ENCODE results near the gene CSF1. TPM values are rescaled to one million over a fixed set of nuclear protein-coding genes. Genes with fewer than 3 reads are reported as not detected.
"Not testable (repeated sequence)": the region's sequence is repeated elsewhere in the genome, so short reads cannot be mapped to it uniquely, and the experiment has no call there.

CSF1 gene
- total RNA-seq, 2 experiments from 2014 or later, result 37.7 to 44.8 TPM

- intact Hi-C loops (cut with DNase I, micrococcal nuclease), result loop anchor here in 1 of 2 experiments (5.0 kb wide), 1 partner anchor 121 kb away; no protein-coding TSS in a partner anchor
- H3K27ac Mint-ChIP-seq, result peak overlapping the region; percentile 4
- peaks cover 2% of the 10 kb centered on the region for H3K27me3 Mint-ChIP-seq
- POLR2A ChIA-PET, result no interaction called here
- CTCF ChIA-PET, result interaction anchor here (1.0 to 3.7 kb wide), 3 partner anchors 9 to 71 kb away, joined by 3 to 11 read pairs (median 4); partner anchors contain the start of gene AHCYL1
- peaks cover 39% of the 10 kb centered on the region for H3K36me3 Mint-ChIP-seq (ENCODE audit: low read depth)
- ATAC-seq, result no peak
- no peak for DNase-seq
- no peaks in the 10 kb centered on the region for H3K9me3 Mint-ChIP-seq (ENCODE audit: low read depth)
- peaks cover 35% of the 10 kb centered on the region for H3K4me1 Mint-ChIP-seq
- peak overlapping the region; percentile 74 for H3K4me3 Mint-ChIP-seq
These were observed 2.8 kb downstream of the CSF1 start for GRCh38 chr1:109913360-109913879.

- Mint-ChIP-seq H3K4me1 (peaks cover 28% of the 10 kb centered on the region), H3K27ac (peak overlapping the region; percentile 17), H3K36me3 (ENCODE audit: low read depth) (peaks cover 47% of the 10 kb centered on the region), H3K9me3 (ENCODE audit: low read depth) (no peaks in the 10 kb centered on the region), H3K27me3 (peaks cover 2% of the 10 kb centered on the region), H3K4me3 (no peak overlapping the region)
- POLR2A ChIA-PET, result no interaction called here
- CTCF ChIA-PET, result interaction anchor here (0.5 to 3.7 kb wide), 5 partner anchors 8 to 545 kb away, joined by 3 to 11 read pairs (median 3); partner anchors contain the start of gene AHCYL1
- intact Hi-C loops (cut with DNase I, micrococcal nuclease), result loop anchor here in 1 of 2 experiments (5.0 kb wide), 1 partner anchor 122 kb away; no protein-coding TSS in a partner anchor
- DNase-seq (no peak), ATAC-seq (no peak)
These were observed 4.1 kb downstream of the CSF1 start for GRCh38 chr1:109914587-109915240.

GRCh38 chr1:109917051-109917767 lies 6.6 kb downstream of the CSF1 start:
- Mint-ChIP-seq H3K4me3 (no peak overlapping the region), H3K4me1 (peaks cover 13% of the 10 kb centered on the region), H3K9me3 (ENCODE audit: low read depth) (no peaks in the 10 kb centered on the region), H3K27ac (no peak overlapping the region), H3K27me3 (no peaks in the 10 kb centered on the region), H3K36me3 (ENCODE audit: low read depth) (peaks cover 60% of the 10 kb centered on the region)
- intact Hi-C loops (cut with DNase I, micrococcal nuclease), result no loop called here
- ChIA-PET CTCF (interaction anchor here (0.6 to 1.6 kb wide), 4 partner anchors 68 to 290 kb away, joined by 3 to 4 read pairs (median 4); partner anchors contain the start of gene AHCYL1), POLR2A (interaction anchor here (0.6 kb wide), 1 partner anchor 66 kb away, joined by 3 read pairs; no protein-coding TSS in a partner anchor)
- ATAC-seq (no peak), DNase-seq (no peak)

- intact Hi-C loops (cut with DNase I, micrococcal nuclease), result no loop called here
- Mint-ChIP-seq H3K27ac (no peak overlapping the region), H3K9me3 (ENCODE audit: low read depth) (no peaks in the 10 kb centered on the region), H3K4me3 (no peak overlapping the region), H3K27me3 (no peaks in the 10 kb centered on the region), H3K4me1 (peaks cover 7% of the 10 kb centered on the region), H3K36me3 (ENCODE audit: low read depth) (peaks cover 66% of the 10 kb centered on the region)
- CTCF ChIA-PET, result interaction anchor here (0.6 to 1.6 kb wide), 4 partner anchors 67 to 290 kb away, joined by 3 to 4 read pairs (median 4); partner anchors contain the start of gene AHCYL1
- ATAC-seq (no peak), DNase-seq (no peak)
- POLR2A ChIA-PET, result no interaction called here
These were observed 7.3 kb downstream of the CSF1 start for GRCh38 chr1:109917768-109918606.

- ATAC-seq (no peak), DNase-seq (no peak)
- H3K4me3 Mint-ChIP-seq, result no peak overlapping the region
- ChIA-PET POLR2A (no interaction called here), CTCF (no interaction called here)
- no peak overlapping the region for H3K27ac Mint-ChIP-seq
- peaks cover 73% of the 10 kb centered on the region for H3K36me3 Mint-ChIP-seq (ENCODE audit: low read depth)
- H3K9me3 Mint-ChIP-seq (ENCODE audit: low read depth), result no peaks in the 10 kb centered on the region
- no peaks in the 10 kb centered on the region for H3K27me3 Mint-ChIP-seq
- intact Hi-C loops (cut with DNase I, micrococcal nuclease), result no loop called here
- peaks cover 3% of the 10 kb centered on the region for H3K4me1 Mint-ChIP-seq
These were observed 8.0 kb downstream of the CSF1 start for GRCh38 chr1:109918671-109919070.

DNA sequence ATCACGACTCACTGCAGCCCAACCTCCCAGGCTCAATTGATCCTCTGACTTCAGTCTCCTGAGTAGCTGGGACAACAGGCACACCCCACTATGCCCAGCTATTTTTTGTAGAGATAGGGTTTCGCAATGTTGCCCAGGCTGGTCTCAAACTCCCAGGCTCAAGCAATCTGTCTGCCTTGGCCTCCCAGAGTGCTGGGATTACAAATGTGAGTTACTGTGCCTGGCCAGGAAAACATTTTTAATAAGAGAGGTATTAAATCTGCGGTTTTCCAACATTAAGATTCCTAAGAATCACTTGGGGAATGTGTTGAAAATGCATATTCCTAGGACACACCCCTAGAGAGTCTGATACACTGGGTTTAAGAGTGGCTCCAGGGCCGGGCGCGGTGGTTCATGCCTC lies 8.7 kb downstream of the CSF1 start:
- DNase-seq (no peak), ATAC-seq (no peak)
- Mint-ChIP-seq H3K36me3 (ENCODE audit: low read depth) (peaks cover 73% of the 10 kb centered on the region), H3K27ac (no peak overlapping the region), H3K4me1 (no peaks in the 10 kb centered on the region), H3K9me3 (ENCODE audit: low read depth) (no peaks in the 10 kb centered on the region), H3K4me3 (no peak overlapping the region), H3K27me3 (no peaks in the 10 kb centered on the region)
- intact Hi-C loops (cut with DNase I, micrococcal nuclease), result no loop called here
- POLR2A ChIA-PET, result no interaction called here
- CTCF ChIA-PET, result no interaction called here

GRCh38 chr1:109920391-109920790 lies 9.7 kb downstream of the CSF1 start:
- not testable (repeated sequence) for H3K27ac Mint-ChIP-seq; H3K4me3 Mint-ChIP-seq; H3K9me3 Mint-ChIP-seq (ENCODE audit: low read depth); ATAC-seq; H3K4me1 Mint-ChIP-seq; H3K27me3 Mint-ChIP-seq
- ChIA-PET CTCF (interaction anchor here (0.7 to 1.5 kb wide), 3 partner anchors 23 to 130 kb away, joined by 3 to 5 read pairs (median 4); partner anchors contain the start of gene AHCYL1), POLR2A (interaction anchor here (0.6 kb wide), 1 partner anchor 28 kb away, joined by 4 read pairs; no protein-coding TSS in a partner anchor)
- intact Hi-C loops (cut with DNase I, micrococcal nuclease), result loop anchor here in 1 of 2 experiments (5.0 kb wide), 1 partner anchor 62 kb away; the partner anchor contains the start of gene AHCYL1
- peak; percentile 1 for DNase-seq
- peaks cover 80% of the 10 kb centered on the region for H3K36me3 Mint-ChIP-seq (ENCODE audit: low read depth)

- H3K9me3 Mint-ChIP-seq (ENCODE audit: low read depth), result no peaks in the 10 kb centered on the region
- ChIA-PET CTCF (interaction anchor here (0.5 to 1.8 kb wide), 5 partner anchors 9 to 145 kb away, joined by 3 to 5 read pairs (median 3); partner anchors contain the start of gene AHCYL1), POLR2A (no interaction called here)
- DNase-seq, result peak; percentile 1
- no peak for ATAC-seq
- no peaks in the 10 kb centered on the region for H3K27me3 Mint-ChIP-seq
- intact Hi-C loops (cut with DNase I, micrococcal nuclease), result loop anchor here in 1 of 2 experiments (5.0 kb wide), 1 partner anchor 60 kb away; the partner anchor contains the start of gene AHCYL1
- no peak overlapping the region for H3K4me3 Mint-ChIP-seq
- H3K27ac Mint-ChIP-seq, result no peak overlapping the region
- H3K36me3 Mint-ChIP-seq (ENCODE audit: low read depth), result peaks cover 80% of the 10 kb centered on the region
- no peaks in the 10 kb centered on the region for H3K4me1 Mint-ChIP-seq
These were observed 11.7 kb downstream of the CSF1 start for GRCh38 chr1:109922326-109922725.

DNA sequence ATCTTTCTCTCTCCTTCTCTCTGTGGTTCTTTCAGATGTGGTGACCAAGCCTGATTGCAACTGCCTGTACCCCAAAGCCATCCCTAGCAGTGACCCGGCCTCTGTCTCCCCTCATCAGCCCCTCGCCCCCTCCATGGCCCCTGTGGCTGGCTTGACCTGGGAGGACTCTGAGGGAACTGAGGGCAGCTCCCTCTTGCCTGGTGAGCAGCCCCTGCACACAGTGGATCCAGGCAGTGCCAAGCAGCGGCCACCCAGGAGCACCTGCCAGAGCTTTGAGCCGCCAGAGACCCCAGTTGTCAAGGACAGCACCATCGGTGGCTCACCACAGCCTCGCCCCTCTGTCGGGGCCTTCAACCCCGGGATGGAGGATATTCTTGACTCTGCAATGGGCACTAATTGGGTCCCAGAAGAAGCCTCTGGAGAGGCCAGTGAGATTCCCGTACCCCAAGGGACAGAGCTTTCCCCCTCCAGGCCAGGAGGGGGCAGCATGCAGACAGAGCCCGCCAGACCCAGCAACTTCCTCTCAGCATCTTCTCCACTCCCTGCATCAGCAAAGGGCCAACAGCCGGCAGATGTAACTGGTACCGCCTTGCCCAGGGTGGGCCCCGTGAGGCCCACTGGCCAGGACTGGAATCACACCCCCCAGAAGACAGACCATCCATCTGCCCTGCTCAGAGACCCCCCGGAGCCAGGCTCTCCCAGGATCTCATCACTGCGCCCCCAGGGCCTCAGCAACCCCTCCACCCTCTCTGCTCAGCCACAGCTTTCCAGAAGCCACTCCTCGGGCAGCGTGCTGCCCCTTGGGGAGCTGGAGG lies 12.7 kb downstream of the CSF1 start:
- ATAC-seq (peak; percentile 51), DNase-seq (peak; percentile 44)
- intact Hi-C loops (cut with DNase I, micrococcal nuclease), result loop anchor here in 1 of 2 experiments (5.0 kb wide), 1 partner anchor 59 kb away; the partner anchor contains the start of gene AHCYL1
- Mint-ChIP-seq H3K4me3 (no peak overlapping the region), H3K9me3 (ENCODE audit: low read depth) (no peaks in the 10 kb centered on the region), H3K27me3 (no peaks in the 10 kb centered on the region), H3K27ac (no peak overlapping the region), H3K36me3 (ENCODE audit: low read depth) (peaks cover 76% of the 10 kb centered on the region), H3K4me1 (no peaks in the 10 kb centered on the region)
- POLR2A ChIA-PET, result no interaction called here
- CTCF ChIA-PET, result interaction anchor here (0.9 to 2.0 kb wide), 5 partner anchors 10 to 146 kb away, joined by 3 to 6 read pairs (median 4); no protein-coding TSS in a partner anchor

- H3K9me3 Mint-ChIP-seq (ENCODE audit: low read depth), result no peaks in the 10 kb centered on the region
- H3K4me3 Mint-ChIP-seq, result no peak overlapping the region
- ChIA-PET POLR2A (no interaction called here), CTCF (interaction anchor here (1.0 to 2.0 kb wide), 2 partner anchors 16 to 35 kb away, joined by 4 to 6 read pairs; no protein-coding TSS in a partner anchor)
- H3K27ac Mint-ChIP-seq, result no peak overlapping the region
- peak; percentile 2 for DNase-seq
- intact Hi-C loops (cut with DNase I, micrococcal nuclease), result loop anchor here in 1 of 2 experiments (5.0 kb wide), 1 partner anchor 58 kb away; the partner anchor contains the start of gene AHCYL1
- H3K36me3 Mint-ChIP-seq (ENCODE audit: low read depth), result peaks cover 73% of the 10 kb centered on the region
- ATAC-seq, result no peak
- H3K27me3 Mint-ChIP-seq, result no peaks in the 10 kb centered on the region
- H3K4me1 Mint-ChIP-seq, result no peaks in the 10 kb centered on the region
These were observed 13.3 kb downstream of the CSF1 start for GRCh38 chr1:109923946-109924275.
